ENCODE data around the gene ART4. TPM values are rescaled to one million over a fixed set of nuclear protein-coding genes. Genes with fewer than 3 reads are reported as not detected.

ART4 gene
- total RNA-seq, 4 donors from 2014 or later: 0.16 to 0.68 TPM; not detected in 2

DNA sequence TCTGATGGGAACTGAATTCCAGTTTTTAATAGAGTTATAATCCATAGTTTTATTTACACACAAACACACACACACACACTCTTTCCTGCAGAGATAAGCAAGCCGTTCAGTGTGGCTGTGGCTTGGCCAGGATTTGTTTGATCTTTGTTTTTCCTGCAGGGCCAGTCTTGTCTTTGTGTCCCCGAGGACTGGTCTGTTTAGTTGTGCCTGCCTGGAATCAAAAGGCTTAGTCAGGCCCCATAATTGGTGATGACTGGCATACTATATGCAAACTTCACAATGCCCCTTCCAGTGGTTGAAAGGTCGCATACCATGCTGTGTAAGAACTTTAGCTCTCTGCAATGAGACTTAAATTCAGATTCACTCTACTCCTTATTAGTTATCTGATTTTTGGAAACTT is 66.1 kb downstream of the ART4 start:
- no peaks in the 10 kb centered on the region for H3K27me3 ChIP-seq
- H3K9me3 ChIP-seq: no peaks in the 10 kb centered on the region
- H3K4me3 ChIP-seq: no peak overlapping the region
- peak overlapping the region; percentile 94 to 99 (median 96) for H3K27ac ChIP-seq
- no peaks in the 10 kb centered on the region for H3K36me3 ChIP-seq
- H3K4me1 ChIP-seq: peaks cover 0 to 40% (median 21%) of the 10 kb centered on the region in 4 donors
- in situ Hi-C loops (cut with MboI; ENCODE audit: low pct_ligation_motif_present in 1 of 4, low pct_unique_long_range_greater_than_20kb in 1 of 4, low sequenced_read_pairs in 3 of 4): no loop called here
- DNase-seq: peak; percentile 46
- WGBS, 2 donors (ENCODE audit: low coverage in 1 of 2): 21 to 47% methylated on average over 2 to 3 of the region's 3 CpGs
- intact Hi-C loops (cut with DNase I; ENCODE audit: low total_unique reads): no loop called here
- TF ChIP-seq POLR2A (IDR thresholded peaks at IDR 0.05) (peak; percentile 12), POLR2AphosphoS5 (IDR thresholded peaks at IDR 0.05) (peak in 1 of 3 donors; percentile 58), EP300 (IDR thresholded peaks at IDR 0.05; ENCODE audit: low read depth) (no peak)
- TF ChIP-seq, protein P1, sequence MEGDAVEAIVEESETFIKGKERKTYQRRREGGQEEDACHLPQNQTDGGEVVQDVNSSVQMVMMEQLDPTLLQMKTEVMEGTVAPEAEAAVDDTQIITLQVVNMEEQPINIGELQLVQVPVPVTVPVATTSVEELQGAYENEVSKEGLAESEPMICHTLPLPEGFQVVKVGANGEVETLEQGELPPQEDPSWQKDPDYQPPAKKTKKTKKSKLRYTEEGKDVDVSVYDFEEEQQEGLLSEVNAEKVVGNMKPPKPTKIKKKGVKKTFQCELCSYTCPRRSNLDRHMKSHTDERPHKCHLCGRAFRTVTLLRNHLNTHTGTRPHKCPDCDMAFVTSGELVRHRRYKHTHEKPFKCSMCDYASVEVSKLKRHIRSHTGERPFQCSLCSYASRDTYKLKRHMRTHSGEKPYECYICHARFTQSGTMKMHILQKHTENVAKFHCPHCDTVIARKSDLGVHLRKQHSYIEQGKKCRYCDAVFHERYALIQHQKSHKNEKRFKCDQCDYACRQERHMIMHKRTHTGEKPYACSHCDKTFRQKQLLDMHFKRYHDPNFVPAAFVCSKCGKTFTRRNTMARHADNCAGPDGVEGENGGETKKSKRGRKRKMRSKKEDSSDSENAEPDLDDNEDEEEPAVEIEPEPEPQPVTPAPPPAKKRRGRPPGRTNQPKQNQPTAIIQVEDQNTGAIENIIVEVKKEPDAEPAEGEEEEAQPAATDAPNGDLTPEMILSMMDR (IDR thresholded peaks at IDR 0.05): no peak

DNA sequence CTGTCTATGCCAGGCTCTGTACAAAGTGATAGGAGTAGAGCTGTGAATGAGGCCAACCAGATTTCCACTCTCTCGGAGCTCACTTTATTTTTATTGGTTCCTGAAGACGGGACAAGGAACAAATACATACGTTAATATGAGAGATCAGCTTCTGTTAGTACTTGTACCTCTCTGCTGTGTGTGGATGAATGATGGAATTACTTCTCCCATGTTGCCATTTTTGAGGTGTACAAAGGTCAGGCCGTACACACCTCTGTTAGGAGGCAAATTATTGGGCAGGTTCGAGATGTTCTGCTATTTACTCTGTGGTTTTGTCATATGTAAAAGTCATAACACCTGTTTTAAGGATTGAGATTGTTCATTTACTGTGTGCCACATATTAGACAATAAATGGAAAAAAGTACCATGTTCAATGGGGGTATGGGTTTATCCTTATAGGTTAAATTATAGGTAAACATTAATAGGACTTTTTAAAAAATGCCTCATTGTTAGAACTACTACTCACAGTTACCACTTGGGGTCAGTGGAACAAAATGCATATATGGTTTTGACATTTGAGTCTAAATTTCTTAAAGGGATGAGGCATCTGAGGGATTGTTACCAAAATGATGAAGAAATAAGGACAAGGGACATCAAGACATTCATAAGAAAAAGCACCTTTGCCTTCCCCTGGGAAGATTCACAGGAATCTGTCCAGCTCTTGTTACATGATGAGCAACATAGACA is 66.9 kb downstream of the ART4 start:
- WGBS, 2 donors (ENCODE audit: low coverage in 1 of 2): 48 to 56% methylated on average over 4 to 5 of the region's 5 CpGs
- no peak for TF ChIP-seq POLR2A (IDR thresholded peaks at IDR 0.05)
- TF ChIP-seq, protein P1 (IDR thresholded peaks at IDR 0.05): peak in 1 of 5 experiments; percentile 15
- Histone ChIP-seq H3K4me1 (peaks cover 0 to 39% (median 23%) of the 10 kb centered on the region in 4 donors), H3K9me3 (no peaks in the 10 kb centered on the region), H3K36me3 (no peaks in the 10 kb centered on the region), H3K27me3 (no peaks in the 10 kb centered on the region), H3K4me3 (peak overlapping the region in 1 of 4 donors; percentile 76), H3K27ac (peak overlapping the region; percentile 94 to 99 (median 96))
- in situ Hi-C loops (cut with MboI; ENCODE audit: low pct_ligation_motif_present in 1 of 4, low pct_unique_long_range_greater_than_20kb in 1 of 4, low sequenced_read_pairs in 3 of 4) (no loop called here), intact Hi-C loops (cut with DNase I; ENCODE audit: low total_unique reads) (no loop called here)
- no peak for DNase-seq

DNA sequence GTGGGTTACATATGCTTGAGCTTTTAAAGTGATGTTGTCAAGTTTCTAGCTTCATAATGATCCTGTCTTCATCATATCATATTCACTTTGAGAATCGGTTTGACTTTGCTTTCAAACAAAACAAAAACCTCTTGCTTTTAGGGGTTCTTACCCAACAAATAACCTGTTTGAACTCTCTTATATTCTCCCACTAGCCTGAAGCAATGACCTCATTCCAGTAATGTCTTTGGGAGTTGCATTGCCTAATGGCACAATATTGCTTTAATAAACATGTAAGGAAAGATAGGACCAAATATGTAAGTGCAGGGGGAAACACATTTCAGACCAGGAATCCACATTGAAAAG is 67.7 kb downstream of the ART4 start:
- in situ Hi-C loops (cut with MboI; ENCODE audit: low pct_ligation_motif_present in 1 of 4, low pct_unique_long_range_greater_than_20kb in 1 of 4, low sequenced_read_pairs in 3 of 4) (no loop called here), intact Hi-C loops (cut with DNase I; ENCODE audit: low total_unique reads) (no loop called here)
- H3K9me3 ChIP-seq: no peaks in the 10 kb centered on the region
- TF ChIP-seq, protein P1 (IDR thresholded peaks at IDR 0.05): no peak
- TF ChIP-seq POLR2AphosphoS5 (IDR thresholded peaks at IDR 0.05) (no peak), POLR2A (IDR thresholded peaks at IDR 0.05) (no peak), EP300 (IDR thresholded peaks at IDR 0.05; ENCODE audit: low read depth) (no peak)
- H3K27ac ChIP-seq: peak overlapping the region; percentile 94 to 99 (median 96)
- H3K27me3 ChIP-seq: no peaks in the 10 kb centered on the region
- no peak for DNase-seq
- no peaks in the 10 kb centered on the region for H3K36me3 ChIP-seq
- WGBS, 2 donors (ENCODE audit: low coverage in 1 of 2): 17 to 67% methylated on average over 1 of the region's 1 CpG
- peak overlapping the region in 3 of 4 donors; percentile 65 to 83 (median 76) for H3K4me3 ChIP-seq
- peaks cover 0 to 35% (median 22%) of the 10 kb centered on the region in 4 donors for H3K4me1 ChIP-seq

Other genes with a start within 250 kb of the ART4 start
- gene GUCY2C, start 146.9 kb downstream of the ART4 start, total RNA-seq: 10 to 100 TPM; 20.5 to 87.4 (median 77.5) TPM
- gene WBP11, start 40.0 kb downstream of the ART4 start, total RNA-seq: 10 to 100 TPM in 2 of 4 donors, 1 to 10 TPM in 2; 7.4 to 19.4 (median 11.6) TPM
- gene C12orf60, start 39.9 kb downstream of the ART4 start, total RNA-seq: under 1 TPM in 2 of 4 donors, not detected in 2; 0.55 to 0.95 TPM
- gene SMCO3, start 29.3 kb downstream of the ART4 start, total RNA-seq: not detected
- gene MGP, start 42.3 kb upstream of the ART4 start, total RNA-seq: 100 to 1,000 TPM in 3 of 4 donors, 10 to 100 TPM in 1; 90.5 to 499 (median 234) TPM
- 1 to 10 TPM in 1 of 4 donors, under 1 TPM in 1, not detected in 2; 0.64 to 2.6 TPM for gene ERP27, start 95.0 kb upstream of the ART4 start, total RNA-seq
- 10 to 100 TPM; 36.7 to 69.5 (median 48.3) TPM for gene ARHGDIB, start 118.1 kb upstream of the ART4 start, total RNA-seq
- not detected for gene PDE6H, start 129.5 kb upstream of the ART4 start, total RNA-seq